ENCODE data around the gene PCDHGC4.

PCDHGC4 gene

GRCh38 chr5:141529002-141529401 lies 44.2 kb downstream of the PCDHGC4 start:
- DNase-seq (ENCODE audit: low spot score) = no peak

- DNase-seq (ENCODE audit: low spot score) = no peak
Measured at GRCh38 chr5:141529873-141530272, 45.0 kb downstream of the PCDHGC4 start.

- no peak for DNase-seq (ENCODE audit: low spot score)
Measured at GRCh38 chr5:141532726-141533125, 47.9 kb downstream of the PCDHGC4 start.

- no peak for DNase-seq (ENCODE audit: low spot score)
Measured at GRCh38 chr5:141533897-141534296, 49.1 kb downstream of the PCDHGC4 start.

GRCh38 chr5:141534492-141535213 lies 49.8 kb downstream of the PCDHGC4 start:
- no peak for DNase-seq (ENCODE audit: low spot score)

Measured in CD4-positive, alpha-beta T cell treated with Interleukin-2 at 100 ng/mL for 4 hours (primary cell).